ENCODE data around the gene ZNF444. TPM values are rescaled to one million over a fixed set of nuclear protein-coding genes. Genes with fewer than 3 reads are reported as not detected.
A peak's percentile ranks its signal among the peaks of the same experiment; 100 is the strongest.

The ZNF444 gene
- total and polyA plus RNA-seq, 9 donors: 7.3 to 48.2 (median 35.2) TPM

DNA sequence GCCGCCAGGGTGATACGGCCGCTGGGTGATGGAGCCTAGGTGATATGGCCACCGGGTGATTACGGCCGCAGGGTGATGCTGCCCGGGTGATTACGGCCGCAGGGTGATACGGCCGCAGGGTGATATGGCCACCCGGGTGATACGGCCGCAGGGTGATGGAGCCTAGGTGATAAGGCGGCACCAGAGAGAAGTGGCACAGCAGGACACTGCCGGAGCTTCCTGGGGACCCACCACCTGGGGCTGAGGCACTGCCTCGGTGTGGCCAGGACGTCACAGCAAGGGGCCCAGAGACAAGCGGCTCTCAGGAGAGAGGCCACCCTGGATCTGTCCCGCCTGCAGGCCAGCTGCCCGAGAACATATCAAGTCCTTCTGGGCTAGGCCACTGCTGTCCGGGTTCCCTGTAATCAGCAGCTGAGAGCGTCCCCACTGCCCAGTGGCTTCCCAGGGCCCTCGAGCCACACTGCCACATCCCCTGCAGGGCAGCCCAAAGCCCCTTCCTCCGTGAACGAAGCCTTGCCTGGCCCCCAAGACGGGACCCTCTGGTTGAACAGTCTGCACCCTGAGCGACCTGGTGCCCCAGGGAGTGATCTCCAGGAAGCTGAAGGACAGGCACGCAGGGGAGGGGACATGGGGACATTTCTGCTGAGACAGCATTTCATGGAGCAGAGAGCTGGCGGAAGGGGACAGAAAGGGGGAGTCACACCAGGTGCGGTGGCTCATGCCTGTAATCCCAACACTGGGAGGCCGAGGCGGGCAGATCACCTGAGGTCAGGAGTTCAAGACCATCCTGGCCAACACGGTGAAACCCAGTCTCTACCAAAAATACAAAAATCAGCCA is 42.1 kb upstream of the ZNF444 start:
- no peak for TF ChIP-seq EP300 (IDR thresholded peaks at IDR 0.05)
- no peak for TF ChIP-seq POLR2A (IDR thresholded peaks at IDR 0.05)
- TF ChIP-seq, protein P1, sequence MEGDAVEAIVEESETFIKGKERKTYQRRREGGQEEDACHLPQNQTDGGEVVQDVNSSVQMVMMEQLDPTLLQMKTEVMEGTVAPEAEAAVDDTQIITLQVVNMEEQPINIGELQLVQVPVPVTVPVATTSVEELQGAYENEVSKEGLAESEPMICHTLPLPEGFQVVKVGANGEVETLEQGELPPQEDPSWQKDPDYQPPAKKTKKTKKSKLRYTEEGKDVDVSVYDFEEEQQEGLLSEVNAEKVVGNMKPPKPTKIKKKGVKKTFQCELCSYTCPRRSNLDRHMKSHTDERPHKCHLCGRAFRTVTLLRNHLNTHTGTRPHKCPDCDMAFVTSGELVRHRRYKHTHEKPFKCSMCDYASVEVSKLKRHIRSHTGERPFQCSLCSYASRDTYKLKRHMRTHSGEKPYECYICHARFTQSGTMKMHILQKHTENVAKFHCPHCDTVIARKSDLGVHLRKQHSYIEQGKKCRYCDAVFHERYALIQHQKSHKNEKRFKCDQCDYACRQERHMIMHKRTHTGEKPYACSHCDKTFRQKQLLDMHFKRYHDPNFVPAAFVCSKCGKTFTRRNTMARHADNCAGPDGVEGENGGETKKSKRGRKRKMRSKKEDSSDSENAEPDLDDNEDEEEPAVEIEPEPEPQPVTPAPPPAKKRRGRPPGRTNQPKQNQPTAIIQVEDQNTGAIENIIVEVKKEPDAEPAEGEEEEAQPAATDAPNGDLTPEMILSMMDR (IDR thresholded peaks at IDR 0.05): no peak
- intact Hi-C loops (cut with DNase I): no loop called here
- H3K4me1 ChIP-seq (ENCODE audit: insufficient read depth): no peaks in the 10 kb centered on the region
- no peak overlapping the region for H3K4me3 ChIP-seq
- 91 to 95% (median 94%) methylated on average over 24 to 34 of the region's 34 CpGs for WGBS, 3 donors
- H3K27me3 ChIP-seq: no peaks in the 10 kb centered on the region
- no peak overlapping the region for H3K27ac ChIP-seq
- no peak for DNase-seq
- H3K9me3 ChIP-seq: no peaks in the 10 kb centered on the region
- no peaks in the 10 kb centered on the region for H3K36me3 ChIP-seq

DNA sequence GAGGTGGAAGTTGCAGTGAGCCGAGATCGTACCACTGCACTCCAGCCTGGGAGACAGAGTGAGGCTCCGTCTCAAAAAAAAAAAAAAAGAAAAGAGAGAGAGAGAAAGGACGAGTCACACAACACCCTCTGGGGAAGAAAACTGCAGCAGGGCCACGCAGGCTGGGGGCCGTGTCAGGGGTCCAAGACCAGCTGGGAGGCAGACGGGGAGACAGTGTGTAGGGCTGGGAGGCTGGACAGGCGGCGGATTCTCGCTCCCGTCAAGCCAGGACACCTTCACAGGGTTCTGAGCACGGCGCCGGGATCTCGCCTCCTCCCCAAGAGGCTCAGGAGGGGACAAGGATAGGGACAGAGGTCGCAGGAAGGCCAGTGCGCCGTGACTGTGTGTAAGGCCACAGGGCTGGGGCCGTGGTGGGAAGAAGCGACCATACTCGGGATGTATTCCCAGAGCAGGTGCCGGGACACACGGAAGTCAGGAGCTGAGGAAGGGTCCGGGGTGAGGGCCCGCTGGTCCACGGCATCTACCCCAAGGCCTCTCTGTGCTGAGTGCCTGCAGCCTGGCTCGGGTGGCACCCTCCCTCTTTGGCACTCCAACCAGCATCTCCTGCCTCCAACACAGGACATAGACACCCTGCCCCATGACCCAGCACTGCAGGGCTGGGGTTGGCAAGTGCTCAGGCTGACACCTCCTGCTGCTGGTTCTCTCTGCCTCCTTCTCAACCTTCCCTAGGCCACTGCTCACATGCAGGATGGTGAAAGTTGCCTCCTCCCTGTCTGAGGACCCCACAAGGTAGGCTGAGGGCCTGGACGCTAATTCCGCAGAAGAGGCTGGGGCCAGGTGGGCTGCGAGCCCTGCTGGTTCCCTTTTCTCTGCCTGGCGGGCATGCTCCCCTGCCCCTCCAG is 41.2 kb upstream of the ZNF444 start:
- H3K4me1 ChIP-seq (ENCODE audit: insufficient read depth): no peaks in the 10 kb centered on the region
- H3K4me3 ChIP-seq: no peak overlapping the region
- H3K27ac ChIP-seq: no peak overlapping the region
- DNase-seq: no peak
- 92 to 95% (median 92%) methylated on average over 28 to 31 of the region's 31 CpGs for WGBS, 3 donors
- TF ChIP-seq EP300 (IDR thresholded peaks at IDR 0.05) (no peak), POLR2A (IDR thresholded peaks at IDR 0.05) (no peak)
- TF ChIP-seq, protein P1 (IDR thresholded peaks at IDR 0.05): no peak
- no peaks in the 10 kb centered on the region for H3K27me3 ChIP-seq
- intact Hi-C loops (cut with DNase I): no loop called here
- no peaks in the 10 kb centered on the region for H3K36me3 ChIP-seq
- H3K9me3 ChIP-seq: no peaks in the 10 kb centered on the region

DNA sequence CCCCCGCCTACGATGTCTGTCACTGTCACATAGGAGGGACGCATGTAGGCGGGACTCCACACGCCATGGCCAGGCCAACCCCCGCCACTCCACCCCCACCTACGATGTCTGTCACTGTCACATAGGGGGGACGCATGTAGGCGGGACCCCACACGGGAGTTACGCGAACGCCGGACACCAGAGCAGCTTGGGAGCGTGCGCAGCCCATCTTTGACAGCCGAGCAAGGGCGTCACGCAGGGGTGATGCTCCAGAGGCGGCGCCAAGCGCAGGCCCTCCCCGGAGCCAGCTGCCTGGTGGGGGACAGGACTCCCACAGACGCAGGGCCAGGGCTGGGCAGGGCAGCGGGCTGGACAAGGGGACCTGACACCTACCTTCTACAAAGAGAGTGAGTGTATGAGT is 40.0 kb upstream of the ZNF444 start:
- TF ChIP-seq, protein P1 (IDR thresholded peaks at IDR 0.05): no peak
- TF ChIP-seq EP300 (IDR thresholded peaks at IDR 0.05) (no peak), POLR2A (IDR thresholded peaks at IDR 0.05) (no peak)
- Histone ChIP-seq H3K4me3 (no peak overlapping the region), H3K27me3 (no peaks in the 10 kb centered on the region), H3K36me3 (no peaks in the 10 kb centered on the region), H3K4me1 (ENCODE audit: insufficient read depth) (peaks cover 8% of the 10 kb centered on the region), H3K27ac (no peak overlapping the region), H3K9me3 (no peaks in the 10 kb centered on the region)
- peak in 1 of 5 donors; percentile 17 for DNase-seq
- 87 to 91% (median 88%) methylated on average over 25 of the region's 25 CpGs for WGBS, 3 donors
- intact Hi-C loops (cut with DNase I): no loop called here

DNA sequence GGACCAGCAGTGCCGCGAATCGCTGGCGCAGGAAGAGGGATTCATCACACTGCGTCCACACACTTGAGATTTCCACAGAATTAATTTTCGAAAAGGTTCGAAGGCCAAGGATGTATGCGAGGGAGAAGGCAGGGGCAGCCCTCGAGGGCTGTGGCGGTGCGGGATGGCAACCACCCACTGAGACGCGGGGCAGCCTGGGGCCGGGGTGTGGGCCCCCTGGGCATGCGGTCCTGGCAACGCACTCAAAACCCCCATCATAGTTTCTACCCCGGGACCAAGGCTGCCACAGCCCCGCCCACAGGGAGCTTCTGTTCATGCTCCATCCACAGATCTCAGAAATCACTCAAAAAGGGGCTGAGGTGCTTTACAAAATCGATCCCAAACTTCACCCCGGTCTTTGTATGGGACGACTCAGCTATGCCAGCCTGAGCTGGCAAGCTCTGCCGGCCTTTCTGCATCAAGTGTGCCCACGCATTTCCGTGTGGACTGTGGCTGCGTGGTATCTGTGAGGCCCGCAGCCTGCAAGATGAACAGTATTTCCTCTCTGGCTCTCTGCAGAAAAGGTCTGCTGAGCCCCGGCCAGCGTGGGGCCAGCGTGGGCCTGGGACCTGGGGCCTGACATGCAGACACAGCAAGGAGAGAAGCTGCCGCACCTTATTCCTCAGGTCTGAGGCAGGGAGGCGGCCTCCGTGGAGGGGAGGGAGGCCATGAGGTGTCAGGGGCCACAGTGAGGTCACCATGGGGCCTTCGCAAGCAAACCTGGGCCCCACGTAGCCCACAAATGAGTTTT is 39.1 kb upstream of the ZNF444 start:
- Histone ChIP-seq H3K4me3 (no peak overlapping the region), H3K27ac (no peak overlapping the region), H3K27me3 (no peaks in the 10 kb centered on the region), H3K4me1 (ENCODE audit: insufficient read depth) (peaks cover 12% of the 10 kb centered on the region), H3K36me3 (no peaks in the 10 kb centered on the region), H3K9me3 (no peaks in the 10 kb centered on the region)
- intact Hi-C loops (cut with DNase I): no loop called here
- no peak for TF ChIP-seq EP300 (IDR thresholded peaks at IDR 0.05)
- TF ChIP-seq, protein P1 (IDR thresholded peaks at IDR 0.05): no peak
- no peak for TF ChIP-seq POLR2A (IDR thresholded peaks at IDR 0.05)
- DNase-seq: no peak
- 86 to 89% (median 89%) methylated on average over 34 of the region's 34 CpGs for whole genome bisulfite sequencing, 3 donors
